ENCODE data around the gene LTB.

The LTB gene

GRCh38 chr6:31575335-31575901 lies 6.8 kb downstream of the LTB start, which contains the start of gene TNF:
TSS of gene TNF (plus strand) at chr6:31575565. CDS start at chr6:31575742, 177 bp downstream.
- DNase-seq = peak in 1 of 2 donors; percentile 41

- DNase-seq = no peak
Measured at GRCh38 chr6:31574106-31575061, 7.8 kb downstream of the LTB start.

GRCh38 chr6:31573239-31574105 lies 8.8 kb downstream of the LTB start:
- no peak for DNase-seq

- no peak for DNase-seq
Measured at GRCh38 chr6:31572041-31572911, 9.9 kb downstream of the LTB start, which contains the start of gene LTA. TSS of gene LTA (plus strand) at chr6:31572289. CDS start at chr6:31572743, 454 bp downstream.

DNA sequence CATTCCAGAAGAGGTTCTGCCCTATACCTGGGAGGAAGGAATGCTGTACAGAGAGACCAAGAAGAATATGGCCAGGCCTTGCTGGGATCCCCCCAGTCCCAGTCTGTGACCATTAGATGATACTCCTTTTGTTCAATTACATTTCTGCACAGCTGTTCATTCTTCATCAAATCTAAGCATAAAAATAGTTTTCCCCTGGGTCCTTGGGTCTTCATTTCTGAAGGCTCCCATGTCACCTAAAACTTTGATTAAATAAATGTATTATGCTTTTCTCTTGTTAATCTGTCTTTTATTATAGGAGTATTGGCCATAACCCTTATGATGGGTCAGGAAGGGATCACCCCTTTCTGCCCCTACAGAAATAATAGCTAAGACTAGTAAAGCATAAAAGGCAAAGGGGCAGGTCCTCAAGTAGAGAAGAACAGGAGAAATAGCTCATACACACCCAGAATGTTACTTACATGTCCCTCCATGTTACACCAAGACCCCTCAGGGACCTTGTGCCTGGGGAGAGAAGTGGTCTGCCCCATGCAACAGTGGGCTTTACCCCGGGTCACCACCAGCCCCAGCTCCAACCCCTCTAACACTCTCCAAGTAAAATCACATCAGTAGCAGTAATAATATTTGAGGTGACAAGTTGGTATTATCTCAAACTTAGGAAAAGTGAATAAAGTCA lies 12.2 kb downstream of the LTB start:
- no peak for DNase-seq

GRCh38 chr6:31568537-31568961 lies 13.7 kb downstream of the LTB start:
- DNase-seq = peak in 1 of 2 donors; percentile 68

- no peak for DNase-seq
Measured at GRCh38 chr6:31567531-31568370, 14.5 kb downstream of the LTB start.

GRCh38 chr6:31560697-31561058 lies 21.5 kb downstream of the LTB start:
- no peak for DNase-seq

DNA sequence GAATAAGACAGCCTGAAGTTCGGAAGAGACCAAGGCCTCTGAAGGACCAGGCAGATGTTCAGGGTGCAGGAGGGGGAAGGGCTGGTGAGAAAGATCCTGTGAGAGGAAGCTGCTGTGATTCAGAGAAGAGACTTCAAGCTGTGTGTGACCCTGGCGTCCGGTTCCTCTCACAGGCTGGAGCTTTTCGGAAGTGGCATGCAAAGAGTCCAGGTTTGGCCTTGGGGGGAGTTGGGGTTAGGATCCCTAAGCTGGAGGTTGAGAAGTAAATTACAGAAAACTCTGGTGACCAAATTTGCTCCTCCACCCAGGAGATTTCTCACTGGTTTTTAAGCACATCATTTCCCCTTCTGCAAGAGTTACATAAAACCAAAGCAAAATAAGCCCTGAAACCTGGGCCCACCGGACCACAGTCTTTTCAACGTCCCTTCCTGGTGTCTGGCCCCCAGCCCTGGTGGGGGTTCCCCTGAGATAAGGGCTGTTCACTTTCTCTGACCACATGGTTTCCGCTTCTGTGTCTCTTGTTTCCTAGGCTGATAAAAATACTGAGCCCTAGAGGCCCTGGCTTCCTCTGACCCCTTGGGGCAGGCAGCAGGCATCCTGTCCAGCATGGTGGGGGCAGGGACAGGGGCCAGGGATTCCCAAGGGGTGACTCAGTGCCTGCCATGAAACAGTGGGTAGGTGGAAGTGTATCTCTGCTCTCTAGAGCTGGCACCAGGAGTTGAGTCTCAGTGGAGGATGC lies 22.1 kb downstream of the LTB start:
- peak; percentile 52 to 74 for DNase-seq

- DNase-seq = no peak
Measured at GRCh38 chr6:31559606-31559957, 22.6 kb downstream of the LTB start.

DNA sequence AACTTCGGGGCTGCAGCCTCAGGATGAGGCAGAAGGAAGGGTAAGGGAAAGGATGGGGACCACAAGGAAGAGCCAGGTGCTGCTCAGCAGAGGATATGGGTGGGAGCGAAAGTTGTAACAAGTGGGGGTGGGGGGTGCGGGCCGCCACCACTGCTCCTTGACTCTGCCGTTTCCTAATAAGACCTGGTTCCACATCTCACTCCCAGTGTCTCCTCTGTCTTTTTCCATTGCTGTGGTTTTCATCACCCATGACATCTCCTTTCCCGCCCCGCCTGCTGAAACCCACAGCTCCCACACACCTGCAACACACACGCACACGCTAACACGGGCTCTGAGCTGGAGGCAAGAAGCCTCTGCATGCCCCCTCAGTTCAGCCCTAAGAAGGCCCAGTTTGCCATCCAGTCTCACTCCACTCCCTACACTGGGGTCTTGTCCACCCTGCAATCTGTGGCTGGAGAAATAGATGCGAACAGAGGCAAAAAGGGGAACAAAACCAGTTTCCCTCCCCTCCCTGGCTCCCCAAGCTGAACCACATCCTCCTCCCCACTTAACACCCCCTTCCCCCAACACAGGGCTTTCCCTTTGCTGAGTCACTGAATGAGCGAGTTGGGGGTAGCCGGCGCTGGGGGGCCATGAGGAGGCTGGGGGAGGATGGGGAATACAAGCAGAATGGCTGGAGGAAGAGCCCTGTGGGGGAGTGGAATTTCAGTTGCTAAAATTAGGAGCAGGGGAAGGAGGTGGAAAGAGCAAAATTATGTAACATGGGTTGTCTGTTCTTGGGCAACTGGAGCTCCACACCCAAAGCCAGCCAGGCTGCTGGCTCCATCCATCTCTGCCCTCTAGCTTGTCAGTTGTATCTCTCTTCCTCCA lies 23.4 kb downstream of the LTB start:
- peak; percentile 61 to 97 for DNase-seq

DNA sequence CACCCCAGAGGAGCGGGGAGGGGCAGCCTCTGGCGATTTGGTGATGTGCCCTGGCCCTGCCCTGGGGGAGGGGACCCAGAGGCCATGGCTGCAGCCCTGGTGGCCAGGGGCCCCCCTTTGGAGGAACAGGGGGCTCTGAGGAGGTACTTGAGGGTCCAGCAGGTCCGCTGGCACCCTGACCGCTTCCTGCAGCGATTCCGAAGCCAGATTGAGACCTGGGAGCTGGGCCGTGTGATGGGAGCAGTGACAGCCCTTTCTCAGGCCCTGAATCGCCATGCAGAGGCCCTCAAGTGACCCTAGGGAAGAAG lies 24.0 kb downstream of the LTB start:
- DNase-seq = no peak

DNA sequence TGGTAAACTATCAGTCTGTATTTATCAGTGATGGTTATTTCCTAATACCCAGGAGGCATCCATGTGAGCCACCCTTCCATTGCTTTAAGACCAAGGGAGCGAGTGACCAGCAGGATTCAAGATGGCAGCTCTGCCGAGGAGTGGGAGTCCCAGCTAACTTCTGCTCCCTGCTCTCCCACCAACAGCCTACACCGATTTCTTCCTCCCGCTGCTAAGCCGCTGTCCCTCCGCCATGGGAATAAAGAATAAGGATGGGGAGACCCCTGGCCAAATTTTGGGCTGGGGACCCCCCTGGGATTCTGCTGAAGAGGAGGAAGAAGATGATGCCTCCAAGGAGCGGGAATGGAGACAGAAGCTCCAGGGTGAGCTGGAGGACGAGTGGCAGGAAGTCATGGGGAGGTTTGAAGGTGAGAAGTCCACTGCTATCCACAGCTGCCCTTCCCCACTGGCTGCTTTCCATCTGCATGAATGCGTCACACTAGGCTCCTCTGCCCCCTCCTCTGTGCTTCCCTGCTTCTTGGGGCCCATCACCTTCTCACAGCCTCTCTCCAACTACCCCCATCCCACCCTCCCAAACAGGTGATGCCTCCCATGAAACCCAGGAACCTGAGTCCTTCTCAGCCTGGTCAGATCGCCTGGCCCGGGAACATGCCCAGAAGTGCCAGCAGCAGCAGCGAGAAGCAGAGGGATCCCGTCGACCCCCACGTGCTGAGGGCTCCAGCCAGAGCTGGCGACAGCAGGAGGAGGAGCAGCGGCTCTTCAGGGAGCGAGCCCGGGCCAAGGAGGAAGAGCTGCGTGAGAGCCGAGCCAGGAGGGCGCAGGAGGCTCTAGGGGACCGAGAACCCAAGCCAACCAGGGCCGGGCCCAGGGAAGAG lies 24.5 kb downstream of the LTB start:
- no peak for DNase-seq

GRCh38 chr6:31556307-31556706 lies 25.9 kb downstream of the LTB start:
- DNase-seq = no peak

DNA sequence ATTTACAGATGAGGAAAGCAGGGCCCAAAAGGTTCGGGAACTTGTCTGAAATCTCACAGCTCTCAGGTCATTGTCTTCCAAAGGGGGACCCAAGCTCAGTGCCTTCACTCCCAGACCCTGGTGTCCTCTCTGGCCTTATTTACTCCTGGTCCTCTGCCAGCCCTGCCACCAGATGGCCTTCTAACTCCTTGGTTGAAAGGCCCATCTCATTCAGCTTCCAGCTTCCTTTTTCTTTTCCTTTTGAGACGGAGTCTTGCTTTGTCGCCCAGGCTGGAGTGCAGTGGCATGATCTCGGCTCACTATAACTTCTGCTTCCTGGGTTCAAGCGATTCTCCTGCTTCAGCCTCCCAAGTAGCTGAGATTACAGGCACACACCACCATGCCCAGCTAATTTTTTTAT lies 30.9 kb downstream of the LTB start:
- DNase-seq = peak; percentile 28 to 83

DNA sequence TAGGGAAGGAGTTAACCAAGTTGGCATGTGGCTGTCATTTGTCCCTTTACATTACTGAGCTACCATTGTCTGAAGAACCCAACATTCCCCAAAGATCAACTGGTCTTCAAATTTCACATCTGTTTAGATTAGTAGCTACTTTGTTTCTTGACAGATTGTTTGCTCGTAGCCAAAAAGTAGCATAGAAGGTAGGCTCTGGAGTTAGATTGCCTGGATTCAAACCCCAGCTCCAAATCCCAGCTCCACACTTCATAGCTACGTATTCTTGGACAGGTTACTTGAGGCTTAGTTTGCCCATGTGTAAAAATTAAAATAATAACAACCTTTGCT lies 33.7 kb downstream of the LTB start:
- DNase-seq = no peak

GRCh38 chr6:31547727-31548543 lies 34.3 kb downstream of the LTB start:
- DNase-seq = no peak

Measured in bone marrow (tissue), 2 donors.